GM19463 (cell line): Measurements from ENCODE around the gene CRABP2.

ENCODE experiments used
- ATAC-seq: cut with Tn5 transposase; IDR thresholded peaks from one replicate; pipeline ENCODE4 v1.9.1; 2021; ENCODE audit warnings: mild to moderate bottlenecking, moderate library complexity; ENCODE audit not compliant: unreplicated experiment

The CRABP2 gene

GRCh38 chr1:156709757-156710489, 4.5 kb upstream of the CRABP2 start:
- ATAC-seq, result no peak

DNA sequence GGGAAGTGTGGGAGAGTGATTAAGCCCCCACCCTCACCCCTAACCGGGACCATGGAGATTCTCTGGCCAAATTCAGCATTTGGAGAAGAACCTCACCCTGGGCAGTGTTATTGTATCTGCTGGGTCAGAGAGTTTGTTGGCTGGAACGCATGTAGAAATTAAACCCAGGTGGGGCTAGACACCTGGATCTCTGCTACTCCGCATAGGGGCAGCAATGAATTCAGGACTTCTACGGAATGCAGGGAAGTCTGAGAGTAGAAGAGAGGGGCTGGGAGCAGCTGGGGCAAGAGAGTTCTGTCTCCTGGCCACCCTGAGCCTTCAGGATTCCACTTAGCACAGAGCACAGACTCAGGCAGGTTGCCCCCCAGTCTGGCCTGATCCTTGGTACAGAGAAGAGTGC, 3.6 kb upstream of the CRABP2 start:
- ATAC-seq, result no peak

DNA sequence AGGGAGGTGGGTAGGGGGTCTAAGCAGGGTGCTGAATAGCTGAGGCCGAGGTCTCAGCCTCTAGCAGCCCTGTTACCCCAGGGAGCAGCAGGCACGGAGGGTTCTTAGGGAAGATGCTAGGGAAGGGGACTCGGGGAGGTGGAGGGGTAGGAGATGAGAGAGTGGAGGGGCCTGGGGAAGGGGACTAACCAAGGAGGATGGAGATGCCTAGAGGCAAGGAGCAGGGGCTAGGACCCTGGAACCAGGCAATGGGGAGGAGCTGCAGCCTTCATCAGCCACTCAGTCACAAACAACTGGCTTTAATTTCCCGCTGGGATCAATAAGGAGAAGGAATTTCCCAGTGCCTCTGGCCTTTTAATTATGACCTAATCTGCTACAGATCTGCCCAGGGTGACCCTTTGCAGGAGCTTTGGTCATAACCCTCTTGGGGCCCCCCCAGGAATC, 2.9 kb upstream of the CRABP2 start:
- no peak for ATAC-seq

GRCh38 chr1:156707417-156708217, 2.2 kb upstream of the CRABP2 start:
- ATAC-seq, result no peak

GRCh38 chr1:156706657-156707416, 1.5 kb upstream of the CRABP2 start:
- no peak for ATAC-seq

GRCh38 chr1:156705918-156706656, 704 bp upstream of the CRABP2 start:
- no peak for ATAC-seq

DNA sequence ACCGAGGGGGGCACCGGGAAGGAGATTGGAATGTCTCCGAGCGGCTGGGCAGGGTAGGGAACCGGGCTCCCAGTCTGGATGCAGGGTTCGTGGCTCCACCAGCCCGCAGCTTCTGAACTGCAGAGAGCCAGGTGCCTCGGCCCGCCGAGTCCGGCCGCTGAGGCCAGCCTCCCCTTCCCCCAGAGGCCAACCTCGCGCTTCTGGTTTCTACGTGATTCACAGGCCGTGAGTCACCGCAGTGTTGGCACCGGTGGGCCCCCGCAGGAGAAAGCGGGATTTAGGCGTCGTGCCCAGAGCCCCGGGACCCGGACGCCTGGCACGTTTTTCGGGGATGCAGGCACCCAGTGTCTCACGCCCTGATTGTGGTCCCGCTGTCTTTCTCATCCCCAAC, 458 bp downstream of the CRABP2 start:
- no peak for ATAC-seq

GRCh38 chr1:156704166-156704711, 1.1 kb downstream of the CRABP2 start:
- no peak for ATAC-seq

- no peak for ATAC-seq
Observed at GRCh38 chr1:156703741-156704140, 1.6 kb downstream of the CRABP2 start.

DNA sequence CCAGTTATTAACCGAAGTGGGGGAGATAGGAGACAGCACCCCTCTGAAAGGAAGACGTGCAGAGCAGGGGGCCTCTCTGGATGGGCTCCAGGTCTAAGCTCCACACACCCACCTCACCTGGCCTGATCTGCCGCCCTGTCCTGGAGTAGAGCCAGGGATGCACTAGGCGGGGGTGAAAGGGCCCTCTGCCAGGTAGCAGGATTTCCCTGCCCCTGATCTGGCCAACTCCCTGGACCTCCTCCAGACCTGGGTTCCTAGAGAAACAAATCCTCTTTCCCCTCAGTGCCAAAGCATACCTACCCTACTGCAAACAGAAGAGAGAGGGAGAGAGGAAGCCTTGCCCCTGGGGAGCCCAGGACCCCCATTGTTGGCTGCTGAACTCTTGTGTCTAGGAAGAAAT, 2.0 kb downstream of the CRABP2 start:
- no peak for ATAC-seq

GRCh38 chr1:156700736-156701531, 4.4 kb downstream of the CRABP2 start:
- no peak for ATAC-seq

- no peak for ATAC-seq
Observed at GRCh38 chr1:156698995-156699394, 6.4 kb downstream of the CRABP2 start.

DNA sequence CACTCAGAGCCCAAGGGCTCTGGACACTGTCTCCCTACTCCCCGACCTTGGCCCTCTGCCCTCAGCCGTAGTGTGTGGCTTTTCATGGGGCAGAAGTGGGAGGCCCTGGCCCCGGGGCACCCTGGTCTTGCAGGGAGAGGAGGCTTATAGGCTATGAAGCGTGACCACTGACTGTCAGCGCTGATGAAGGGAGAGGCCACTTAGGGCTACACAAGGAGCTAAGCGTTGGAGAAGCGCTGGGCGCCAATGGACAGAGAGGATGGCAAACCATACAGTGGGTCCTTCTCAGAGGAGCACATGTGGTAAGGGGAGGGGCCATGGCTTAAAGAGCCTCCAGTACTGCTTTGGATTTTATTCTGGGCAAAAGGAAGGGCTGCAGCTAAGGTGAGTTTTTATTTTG, 7.9 kb downstream of the CRABP2 start:
- no peak for ATAC-seq

GRCh38 chr1:156696755-156697154, 8.6 kb downstream of the CRABP2 start:
- ATAC-seq, result no peak

DNA sequence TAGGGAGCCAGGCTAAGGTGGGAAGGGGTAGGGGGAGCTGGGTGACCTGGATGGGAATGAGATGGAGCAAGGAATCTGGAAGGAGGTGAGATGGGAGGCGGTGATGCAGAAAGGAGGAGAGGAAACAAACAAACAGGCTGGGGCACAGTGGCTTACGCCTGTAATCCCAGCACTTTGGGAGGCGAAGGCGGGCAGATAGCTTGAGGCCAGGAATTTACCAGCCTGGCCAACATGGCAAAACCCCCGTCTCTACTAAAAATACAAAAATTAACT, 10.8 kb downstream of the CRABP2 start:
- ATAC-seq, result no peak

DNA sequence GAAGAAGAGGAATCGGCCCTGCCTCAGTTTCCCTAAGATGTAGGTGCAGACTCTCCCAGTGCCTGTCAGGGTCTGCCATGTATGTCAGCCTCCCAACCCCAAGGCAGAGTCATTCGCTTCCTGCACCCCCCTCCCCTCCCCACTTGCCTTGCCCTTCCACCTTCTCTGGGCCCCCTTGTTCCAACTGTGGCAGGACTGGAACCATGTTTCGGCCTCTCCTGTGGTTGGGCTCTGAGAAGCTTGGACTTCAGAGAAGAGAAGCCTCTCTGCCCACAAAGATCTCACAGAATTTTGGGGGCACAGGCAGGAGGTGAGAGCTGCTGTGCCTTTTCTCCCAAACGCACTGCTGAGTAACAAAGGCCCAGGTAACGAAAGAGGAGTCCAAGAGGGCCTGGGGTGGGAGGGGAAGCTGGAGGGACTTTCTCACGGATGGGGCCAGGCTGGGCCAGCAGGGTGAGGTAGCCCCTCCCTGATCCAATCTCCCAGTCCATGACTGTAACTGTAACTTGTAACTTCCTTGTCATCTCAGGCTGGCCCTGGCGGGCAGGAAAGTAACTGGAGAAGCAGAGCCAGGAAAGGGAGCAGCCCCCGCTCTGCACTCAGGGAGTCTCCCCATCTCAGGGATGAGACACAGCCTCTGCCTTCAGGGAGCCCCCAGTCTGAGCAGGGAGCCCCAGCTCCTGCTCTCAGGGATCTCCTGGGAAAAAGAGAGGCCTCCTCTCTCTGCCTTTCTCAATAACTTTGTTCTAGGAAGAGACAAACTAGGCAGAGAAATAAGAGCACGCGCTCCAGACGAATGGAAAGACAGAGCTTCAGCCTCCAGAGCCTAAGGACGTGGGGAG, 11.3 kb downstream of the CRABP2 start:
- ATAC-seq, result no peak

DNA sequence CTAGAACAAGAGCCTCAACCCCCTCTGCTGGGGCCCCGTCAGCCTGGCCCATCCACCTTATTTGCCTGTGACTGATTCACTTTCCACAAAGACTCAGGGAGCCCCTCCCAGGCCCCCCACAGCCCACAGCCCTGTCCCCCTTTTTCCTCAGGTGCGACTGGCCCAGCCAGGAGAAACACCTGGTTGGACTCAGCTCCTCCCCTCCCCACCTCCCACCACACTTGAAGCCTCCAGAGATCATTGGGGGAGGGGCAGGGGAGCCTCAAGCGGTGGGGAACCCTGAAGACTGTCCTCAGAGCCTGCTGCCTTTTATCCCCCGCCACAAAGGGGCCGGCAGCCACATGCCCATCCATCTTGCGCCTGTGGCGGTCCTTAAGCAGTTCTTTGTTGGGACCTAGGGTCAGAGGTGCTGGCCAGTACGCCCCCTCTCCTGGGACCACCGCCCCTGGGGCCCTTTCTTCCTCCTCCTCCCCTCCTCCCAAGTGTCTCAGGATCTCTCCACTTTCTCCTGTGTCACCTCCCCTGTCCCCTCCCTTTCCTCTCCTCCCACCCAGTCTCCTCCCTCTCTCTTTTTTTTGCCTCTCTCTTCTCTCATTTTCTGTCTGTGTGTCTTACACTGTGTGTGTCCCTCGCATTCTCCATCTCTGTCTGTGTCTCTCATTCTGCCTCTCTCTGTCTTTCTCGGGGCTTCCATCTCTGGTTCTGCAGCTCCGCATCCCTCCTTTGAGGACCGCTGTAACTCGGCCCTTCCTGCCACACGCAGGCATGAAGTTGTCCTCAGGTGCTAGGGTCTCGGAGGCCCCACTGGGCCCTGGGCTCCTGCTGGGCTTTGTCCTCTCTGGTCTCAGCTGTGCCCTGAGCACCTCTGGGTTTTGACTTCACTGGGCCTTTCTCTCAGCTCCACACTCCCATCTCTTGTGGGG, 12.2 kb downstream of the CRABP2 start:
- ATAC-seq, result no peak

- no peak for ATAC-seq
Observed at GRCh38 chr1:156692441-156692924, 12.9 kb downstream of the CRABP2 start.
